ENCODE measurements around the gene DNAJA3. TPM values are rescaled to one million over a fixed set of nuclear protein-coding genes. Genes with fewer than 3 reads are reported as not detected.

The DNAJA3 gene
- total and polyA plus RNA-seq, 2 donors (not counting 3 experiments of a cell fraction or from before 2014, with no cell fraction given), result 33.4 to 45.4 TPM

DNA sequence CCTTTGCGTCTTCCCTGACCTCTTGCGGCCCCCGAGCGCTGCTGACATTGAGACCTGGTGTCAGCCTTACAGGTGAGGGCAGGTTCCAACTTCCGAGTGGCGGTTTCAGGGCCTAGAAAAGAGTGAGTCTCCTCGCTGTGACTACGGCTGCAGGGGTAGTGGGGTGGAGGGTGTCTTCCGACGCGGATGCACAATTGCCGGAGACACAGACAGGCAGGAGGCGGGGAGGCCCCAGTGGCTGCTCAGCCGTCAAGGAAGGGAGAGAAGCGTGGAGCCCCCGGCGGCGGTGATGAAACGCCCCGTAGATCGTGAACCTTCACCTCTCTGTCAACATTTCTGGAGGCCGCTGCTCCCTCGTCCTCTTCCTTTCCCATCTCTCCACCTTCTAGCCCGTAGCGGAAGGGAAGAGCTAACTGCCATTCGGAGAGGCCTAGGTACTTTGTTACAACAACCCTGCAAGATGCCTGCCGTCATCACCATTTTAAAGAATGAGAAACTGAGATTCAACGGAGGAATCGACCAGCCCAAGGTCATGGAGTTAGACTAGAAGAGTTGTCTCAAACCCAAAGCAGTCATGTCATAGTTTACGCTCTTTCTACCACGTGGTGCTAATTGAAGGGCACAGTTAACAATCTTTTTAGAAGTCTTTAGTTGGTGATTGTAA lies 485 bp downstream of the DNAJA3 start:
- Histone ChIP-seq H3K9me3 (replicated peaks; ENCODE audit: control insufficient read depth, insufficient read depth, low read length) (no peaks in the 10 kb centered on the region), H3K4me3 (replicated peaks in 1 of 3; ENCODE audit: insufficient read depth in 1 of 3, low read depth in 1 of 3, low read length in 3 of 3) (peak overlapping the region; percentile 64 to 84 (median 81)), H3K4me1 (ENCODE audit: control insufficient read depth, extremely low read depth, insufficient read depth, low read length) (peaks cover 16% of the 10 kb centered on the region), H4K20me1 (replicated peaks; ENCODE audit: control insufficient read depth, extremely low read depth, insufficient read depth, low read length) (no peaks in the 10 kb centered on the region), H3K27ac (ENCODE audit: insufficient read depth, low read depth, low read length) (peak overlapping the region; percentile 93), H2AFZ (ENCODE audit: low read depth, low read length) (peak overlapping the region; percentile 47), H3K9ac (replicated peaks; ENCODE audit: extremely low read depth, insufficient read depth, low read length) (peak overlapping the region; percentile 94), H3K36me3 (ENCODE audit: control insufficient read depth in 2 of 2, extremely low read depth in 1 of 2, insufficient read depth in 2 of 2, low read length in 2 of 2) (peaks cover 0 to 2% of the 10 kb centered on the region in 2 experiments), H3K9me1 (replicated peaks; ENCODE audit: control insufficient read depth, extremely low read depth, insufficient read depth, low read length) (no peaks in the 10 kb centered on the region), H3K4me2 (ENCODE audit: insufficient read depth, low read length) (peak overlapping the region; percentile 81), H3K79me2 (ENCODE audit: control insufficient read depth, insufficient read depth, low read length) (peaks cover 38% of the 10 kb centered on the region), H3K27me3 (ENCODE audit: control insufficient read depth in 2 of 2, insufficient read depth in 2 of 2, low read length in 2 of 2) (no peaks in the 10 kb centered on the region)
- TSS peak; percentile 41 for BruUV-seq (replicated peaks)
- CTCF ChIA-PET, result no interaction called here
- FAIRE-seq, result peak; percentile 26
- DNase-seq (ENCODE audit: low read depth, low spot score), result no peak
- dilution Hi-C loops (cut with MboI; ENCODE audit: extremely low pct_ligation_motif_present, low sequenced_read_pairs), result no loop called here
- TF ChIP-seq EZH2 (IDR thresholded peaks at IDR 0.05; ENCODE audit: borderline replicate concordance, low read depth, low read length, severe bottlenecking), result no peak
- POLR2A ChIA-PET, result no interaction called here
- intact Hi-C loops (cut with micrococcal nuclease), result loop anchor here (5.0 kb wide), 1 partner anchor 51 kb away; the partner anchor contains the start of gene HMOX2

- H3K4me2 ChIP-seq (ENCODE audit: insufficient read depth, low read length), result peak overlapping the region; percentile 81
- peaks cover 16% of the 10 kb centered on the region for H3K4me1 ChIP-seq (ENCODE audit: control insufficient read depth, extremely low read depth, insufficient read depth, low read length)
- CTCF ChIA-PET, result no interaction called here
- POLR2A ChIA-PET, result no interaction called here
- dilution Hi-C loops (cut with MboI; ENCODE audit: extremely low pct_ligation_motif_present, low sequenced_read_pairs), result no loop called here
- peaks cover 40% of the 10 kb centered on the region for H3K79me2 ChIP-seq (ENCODE audit: control insufficient read depth, insufficient read depth, low read length)
- intact Hi-C loops (cut with micrococcal nuclease), result loop anchor here (5.0 kb wide), 1 partner anchor 50 kb away; the partner anchor contains the start of gene HMOX2
- peak overlapping the region; percentile 94 for H3K9ac ChIP-seq (replicated peaks; ENCODE audit: extremely low read depth, insufficient read depth, low read length)
- H3K9me3 ChIP-seq (replicated peaks; ENCODE audit: control insufficient read depth, insufficient read depth, low read length), result no peaks in the 10 kb centered on the region
- no TSS peak for BruUV-seq (replicated peaks)
- no peak overlapping the region for H3K27ac ChIP-seq (ENCODE audit: insufficient read depth, low read depth, low read length)
- H3K9me1 ChIP-seq (replicated peaks; ENCODE audit: control insufficient read depth, extremely low read depth, insufficient read depth, low read length), result no peaks in the 10 kb centered on the region
- TF ChIP-seq GATA2 (IDR thresholded peaks at IDR 0.05; ENCODE audit: insufficient read depth, insufficient read length, low read depth, low read length), result no peak
- TF ChIP-seq POLR2A (IDR thresholded peaks at IDR 0.05; ENCODE audit: low read depth, low read length), result no peak
- no peak for TF ChIP-seq EZH2 (IDR thresholded peaks at IDR 0.05; ENCODE audit: borderline replicate concordance, low read depth, low read length, severe bottlenecking)
- TF ChIP-seq POLR2AphosphoS5 (IDR thresholded peaks at IDR 0.05; ENCODE audit: insufficient read depth, low read depth, low read length), result no peak
- TF ChIP-seq, protein P1, sequence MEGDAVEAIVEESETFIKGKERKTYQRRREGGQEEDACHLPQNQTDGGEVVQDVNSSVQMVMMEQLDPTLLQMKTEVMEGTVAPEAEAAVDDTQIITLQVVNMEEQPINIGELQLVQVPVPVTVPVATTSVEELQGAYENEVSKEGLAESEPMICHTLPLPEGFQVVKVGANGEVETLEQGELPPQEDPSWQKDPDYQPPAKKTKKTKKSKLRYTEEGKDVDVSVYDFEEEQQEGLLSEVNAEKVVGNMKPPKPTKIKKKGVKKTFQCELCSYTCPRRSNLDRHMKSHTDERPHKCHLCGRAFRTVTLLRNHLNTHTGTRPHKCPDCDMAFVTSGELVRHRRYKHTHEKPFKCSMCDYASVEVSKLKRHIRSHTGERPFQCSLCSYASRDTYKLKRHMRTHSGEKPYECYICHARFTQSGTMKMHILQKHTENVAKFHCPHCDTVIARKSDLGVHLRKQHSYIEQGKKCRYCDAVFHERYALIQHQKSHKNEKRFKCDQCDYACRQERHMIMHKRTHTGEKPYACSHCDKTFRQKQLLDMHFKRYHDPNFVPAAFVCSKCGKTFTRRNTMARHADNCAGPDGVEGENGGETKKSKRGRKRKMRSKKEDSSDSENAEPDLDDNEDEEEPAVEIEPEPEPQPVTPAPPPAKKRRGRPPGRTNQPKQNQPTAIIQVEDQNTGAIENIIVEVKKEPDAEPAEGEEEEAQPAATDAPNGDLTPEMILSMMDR (IDR thresholded peaks at IDR 0.05; ENCODE audit: extremely low read depth in 1 of 2, insufficient read depth in 1 of 2, low read depth in 1 of 2, low read length in 2 of 2), result no peak
- no peak for TF ChIP-seq MYC (IDR thresholded peaks at IDR 0.05; ENCODE audit: low read depth, low read length)
- TF ChIP-seq, protein P2, sequence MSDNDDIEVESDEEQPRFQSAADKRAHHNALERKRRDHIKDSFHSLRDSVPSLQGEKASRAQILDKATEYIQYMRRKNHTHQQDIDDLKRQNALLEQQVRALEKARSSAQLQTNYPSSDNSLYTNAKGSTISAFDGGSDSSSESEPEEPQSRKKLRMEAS (IDR thresholded peaks at IDR 0.05; ENCODE audit: insufficient read depth, insufficient read length), result no peak
- no peak for TF ChIP-seq FOS (IDR thresholded peaks at IDR 0.05; ENCODE audit: borderline replicate concordance, insufficient read depth, low read length)
- TF ChIP-seq JUN (IDR thresholded peaks at IDR 0.05; ENCODE audit: borderline replicate concordance, insufficient read depth, insufficient read length, low read depth), result no peak
- FAIRE-seq (peak; percentile 67), DNase-seq (ENCODE audit: low read depth, low spot score) (no peak)
- H3K4me3 ChIP-seq (replicated peaks in 1 of 3; ENCODE audit: insufficient read depth in 1 of 3, low read depth in 1 of 3, low read length in 3 of 3), result peak overlapping the region; percentile 64 to 84 (median 81)
- H2AFZ ChIP-seq (ENCODE audit: low read depth, low read length), result no peak overlapping the region
- peaks cover 0 to 2% of the 10 kb centered on the region in 2 experiments for H3K36me3 ChIP-seq (ENCODE audit: control insufficient read depth in 2 of 2, extremely low read depth in 1 of 2, insufficient read depth in 2 of 2, low read length in 2 of 2)
- H4K20me1 ChIP-seq (replicated peaks; ENCODE audit: control insufficient read depth, extremely low read depth, insufficient read depth, low read length), result no peaks in the 10 kb centered on the region
- H3K27me3 ChIP-seq (ENCODE audit: control insufficient read depth in 2 of 2, insufficient read depth in 2 of 2, low read length in 2 of 2), result no peaks in the 10 kb centered on the region
These were observed 1.2 kb downstream of the DNAJA3 start for GRCh38 chr16:4426722-4427372.

All from endothelial cell of umbilical vein (primary cell).